Activated T-helper 1 cell treated with anti-CD3 and anti-CD28 coated beads, Interleukin-12 subunit alpha, Interleukin-12 subunit beta, Interleukin-2, Interleukin-4 antibody, amounts not matched to agents 30 ng/mL and 10 ng/mL and 1 ng/mL, durations not matched to agents 14 hours and 24 hours and 36 hours (primary cell): ENCODE results near the gene CNST. TPM values are rescaled to one million over a fixed set of nuclear protein-coding genes. Genes with fewer than 3 reads are reported as not detected.
"Not testable (repeated sequence)": the region's sequence is repeated elsewhere in the genome, so short reads cannot be mapped to it uniquely, and the experiment has no call there.

Experiments used
- DNase-seq: peaks from one replicate; pipeline ENCODE4 v3.0.0; 2021; ENCODE audit warnings: low spot score
- H3K27ac Mint-ChIP-seq: one replicate; pipeline ENCODE4 v1.8.0; 2021; ENCODE audit warnings: mild to moderate bottlenecking, mixed read lengths
- H3K27me3 Mint-ChIP-seq: one replicate; pipeline ENCODE4 v1.8.0; 2022; ENCODE audit warnings: mild to moderate bottlenecking, moderate library complexity, mixed read lengths; ENCODE audit not compliant: insufficient read depth
- H3K36me3 Mint-ChIP-seq: one replicate; pipeline ENCODE4 v1.8.0; 2021; ENCODE audit warnings: low read depth, mixed read lengths
- H3K4me1 Mint-ChIP-seq: one replicate; pipeline ENCODE4 v1.8.0; 2021; ENCODE audit warnings: low read depth, mixed read lengths
- H3K4me3 Mint-ChIP-seq: one replicate; pipeline ENCODE4 v1.8.0; 2021; ENCODE audit warnings: mild to moderate bottlenecking, moderate library complexity, mixed read lengths
- H3K9me3 Mint-ChIP-seq: one replicate; pipeline ENCODE4 v1.8.0; 2021; ENCODE audit warnings: mixed read lengths
- intact Hi-C: fragments of 100-400 bp; cut with micrococcal nuclease; formaldehyde crosslinking; loops from one replicate; pipeline ENCODE4 v1.15.1; 2024
- total RNA-seq: library from RNA; stranded (reverse); gene quantifications from 2 replicates; pipeline ENCODE4 v1.2.3, GENCODE V29; 2022

Gene CNST
- total RNA-seq, 1 donor from 2014 or later: 27.0 TPM

DNA sequence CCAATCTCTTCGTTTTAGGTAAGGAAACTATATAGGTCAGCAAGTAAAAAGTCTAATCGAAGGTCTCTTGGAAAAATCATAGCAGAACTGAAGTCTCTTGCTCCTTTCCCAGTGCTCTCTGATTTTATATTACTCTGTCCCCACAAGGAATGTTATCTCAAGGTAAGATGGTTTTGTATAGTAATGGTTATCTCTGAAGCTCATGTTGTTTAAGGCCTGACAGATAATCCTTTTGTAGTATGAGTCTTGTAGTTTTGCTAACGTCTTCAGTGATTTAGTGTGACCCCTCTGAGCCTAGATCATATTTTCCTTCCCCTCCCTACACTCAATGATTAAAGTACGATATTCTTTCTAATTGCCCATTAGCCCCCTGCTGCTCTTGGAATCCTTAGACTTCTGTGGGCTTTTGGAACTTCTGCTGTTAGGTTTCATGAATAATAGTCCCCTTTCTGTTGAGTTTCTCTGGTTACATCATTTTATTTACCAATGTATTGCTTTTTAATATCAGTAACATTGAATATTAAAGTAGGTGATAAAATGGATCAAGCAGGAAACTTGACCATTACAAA lies 52.1 kb downstream of the CNST start:
- H3K27ac Mint-ChIP-seq: no peak overlapping the region
- intact Hi-C loops: no loop called here
- H3K4me3 Mint-ChIP-seq: no peak overlapping the region
- H3K9me3 Mint-ChIP-seq: no peaks in the 10 kb centered on the region
- no peaks in the 10 kb centered on the region for H3K27me3 Mint-ChIP-seq
- H3K4me1 Mint-ChIP-seq: no peaks in the 10 kb centered on the region
- DNase-seq: no peak
- peaks cover 24% of the 10 kb centered on the region for H3K36me3 Mint-ChIP-seq

DNA sequence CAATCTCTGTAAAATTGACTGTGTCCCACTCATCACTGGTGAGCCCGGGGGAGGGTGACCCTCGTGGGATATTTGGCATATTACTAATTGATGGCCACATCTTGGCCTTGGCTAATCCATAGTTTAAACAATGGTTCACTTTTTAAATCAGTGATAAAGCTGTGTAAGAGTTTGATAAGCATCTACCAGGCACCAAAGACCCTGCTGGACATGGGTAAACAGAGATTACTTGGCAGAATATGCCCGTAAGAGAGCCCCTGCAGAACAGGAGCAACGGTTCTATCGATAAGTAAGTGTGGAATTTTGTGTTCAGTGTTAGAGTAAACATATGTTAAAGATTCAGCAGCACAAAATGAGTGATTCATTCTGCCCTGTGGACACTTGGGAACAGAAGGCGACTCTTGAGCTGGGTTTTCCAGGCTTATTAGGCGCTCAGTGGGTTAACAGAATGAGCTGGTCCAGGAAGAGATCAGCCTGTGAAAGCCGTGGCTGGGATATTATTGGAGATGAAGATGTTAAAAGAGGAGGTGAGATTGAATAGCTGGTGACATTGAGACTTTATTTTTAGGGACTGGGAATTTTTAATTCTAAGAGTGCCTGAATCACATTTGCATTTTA lies 55.9 kb downstream of the CNST start:
- Mint-ChIP-seq H3K4me1 (no peaks in the 10 kb centered on the region), H3K4me3 (no peak overlapping the region), H3K27ac (peak overlapping the region; percentile 18), H3K36me3 (peaks cover 23% of the 10 kb centered on the region), H3K27me3 (no peaks in the 10 kb centered on the region), H3K9me3 (no peaks in the 10 kb centered on the region)
- intact Hi-C loops: no loop called here
- no peak for DNase-seq

DNA sequence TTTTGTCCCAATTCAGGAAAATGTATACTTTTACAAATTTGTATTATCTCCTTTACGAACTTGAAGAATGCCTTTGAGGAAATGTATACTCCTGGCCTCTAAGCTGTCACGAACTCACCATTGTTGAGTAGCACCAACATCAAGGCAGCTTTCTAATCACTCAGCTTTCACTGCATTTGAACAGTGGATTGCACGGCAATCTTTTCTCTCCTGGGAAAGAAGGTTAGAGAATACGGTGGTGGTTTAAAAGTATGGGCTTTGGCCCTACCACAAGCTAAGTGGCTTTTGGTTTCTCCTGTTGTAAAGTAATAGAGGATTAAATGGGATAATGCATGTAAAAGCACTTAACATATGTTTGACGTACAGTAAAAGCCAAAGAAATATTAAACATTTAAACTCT lies 57.8 kb downstream of the CNST start:
- Mint-ChIP-seq H3K4me3 (no peak overlapping the region), H3K27ac (no peak overlapping the region), H3K27me3 (no peaks in the 10 kb centered on the region), H3K36me3 (peaks cover 31% of the 10 kb centered on the region), H3K9me3 (no peaks in the 10 kb centered on the region), H3K4me1 (peaks cover 4% of the 10 kb centered on the region)
- no peak for DNase-seq
- intact Hi-C loops: no loop called here

DNA sequence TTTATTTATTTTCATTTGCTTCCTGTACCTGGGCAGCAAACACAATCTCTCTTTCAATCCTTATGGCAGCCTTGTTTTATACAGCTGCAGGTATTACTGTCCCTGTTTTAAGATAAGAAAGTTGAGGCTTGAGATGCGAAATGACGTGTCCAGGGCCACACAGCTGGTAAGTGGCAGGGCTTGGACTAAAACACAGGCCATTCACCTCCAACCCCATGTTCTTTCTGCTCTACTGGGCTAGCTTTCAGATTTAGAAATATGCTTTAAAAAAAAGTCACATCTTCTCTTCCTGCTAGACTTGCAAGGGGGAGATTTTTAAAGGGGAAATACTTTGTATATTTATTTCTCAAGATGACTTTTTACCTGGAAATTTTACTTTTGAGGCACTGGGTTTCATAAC lies 62.8 kb downstream of the CNST start:
- Mint-ChIP-seq H3K4me1 (peaks cover 6% of the 10 kb centered on the region), H3K27ac (peak overlapping the region; percentile 34), H3K4me3 (no peak overlapping the region), H3K9me3 (no peaks in the 10 kb centered on the region), H3K36me3 (peaks cover 29% of the 10 kb centered on the region), H3K27me3 (no peaks in the 10 kb centered on the region)
- DNase-seq: no peak
- intact Hi-C loops: no loop called here

DNA sequence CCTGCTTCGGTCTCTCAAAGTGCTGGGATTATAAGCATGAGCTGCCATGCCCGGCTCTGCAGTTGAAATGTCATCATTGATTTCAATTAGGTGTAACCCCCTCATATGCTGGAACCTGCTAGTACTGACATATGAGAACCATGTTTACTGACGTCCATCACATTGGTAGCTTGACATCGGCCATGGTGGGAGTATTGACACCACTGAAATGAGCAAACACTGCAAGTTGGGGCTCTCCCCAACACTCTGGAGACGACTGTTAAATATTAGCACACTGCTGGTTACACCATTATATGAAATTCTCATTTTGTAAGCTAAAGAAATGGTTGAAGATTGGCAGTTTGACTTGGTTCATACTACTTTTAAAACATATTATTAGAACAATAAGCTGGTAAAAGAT lies 63.7 kb downstream of the CNST start:
- no peak overlapping the region for H3K27ac Mint-ChIP-seq
- no peaks in the 10 kb centered on the region for H3K9me3 Mint-ChIP-seq
- no peak overlapping the region for H3K4me3 Mint-ChIP-seq
- peaks cover 37% of the 10 kb centered on the region for H3K36me3 Mint-ChIP-seq
- DNase-seq: no peak
- intact Hi-C loops: loop anchor here (5.0 kb wide), 1 partner anchor 622 kb away; no protein-coding TSS in a partner anchor
- H3K27me3 Mint-ChIP-seq: no peaks in the 10 kb centered on the region
- peaks cover 6% of the 10 kb centered on the region for H3K4me1 Mint-ChIP-seq

DNA sequence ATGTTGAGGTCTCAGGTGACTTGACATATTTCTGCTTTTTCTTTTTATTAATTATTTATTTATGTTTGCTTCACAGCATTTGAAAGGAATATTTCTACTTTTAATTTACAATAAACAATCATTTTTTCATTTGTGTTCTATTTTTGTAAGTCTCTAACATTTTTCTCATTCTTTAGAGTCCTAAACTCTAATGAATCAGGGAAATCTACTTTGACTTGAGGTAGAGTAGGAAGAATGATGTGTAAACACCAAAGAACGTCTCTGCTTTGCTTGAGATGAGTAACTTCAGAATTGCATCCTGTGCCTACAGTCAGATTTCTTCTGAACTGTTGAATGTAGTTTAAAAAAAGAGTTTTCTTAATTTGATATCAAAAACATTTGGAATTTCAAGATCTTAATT lies 65.2 kb downstream of the CNST start:
- Mint-ChIP-seq H3K27ac (no peak overlapping the region), H3K27me3 (no peaks in the 10 kb centered on the region), H3K9me3 (no peaks in the 10 kb centered on the region), H3K36me3 (peaks cover 39% of the 10 kb centered on the region), H3K4me3 (no peak overlapping the region), H3K4me1 (peaks cover 6% of the 10 kb centered on the region)
- DNase-seq: no peak
- intact Hi-C loops: loop anchor here (5.0 kb wide), 1 partner anchor 621 kb away; no protein-coding TSS in a partner anchor

DNA sequence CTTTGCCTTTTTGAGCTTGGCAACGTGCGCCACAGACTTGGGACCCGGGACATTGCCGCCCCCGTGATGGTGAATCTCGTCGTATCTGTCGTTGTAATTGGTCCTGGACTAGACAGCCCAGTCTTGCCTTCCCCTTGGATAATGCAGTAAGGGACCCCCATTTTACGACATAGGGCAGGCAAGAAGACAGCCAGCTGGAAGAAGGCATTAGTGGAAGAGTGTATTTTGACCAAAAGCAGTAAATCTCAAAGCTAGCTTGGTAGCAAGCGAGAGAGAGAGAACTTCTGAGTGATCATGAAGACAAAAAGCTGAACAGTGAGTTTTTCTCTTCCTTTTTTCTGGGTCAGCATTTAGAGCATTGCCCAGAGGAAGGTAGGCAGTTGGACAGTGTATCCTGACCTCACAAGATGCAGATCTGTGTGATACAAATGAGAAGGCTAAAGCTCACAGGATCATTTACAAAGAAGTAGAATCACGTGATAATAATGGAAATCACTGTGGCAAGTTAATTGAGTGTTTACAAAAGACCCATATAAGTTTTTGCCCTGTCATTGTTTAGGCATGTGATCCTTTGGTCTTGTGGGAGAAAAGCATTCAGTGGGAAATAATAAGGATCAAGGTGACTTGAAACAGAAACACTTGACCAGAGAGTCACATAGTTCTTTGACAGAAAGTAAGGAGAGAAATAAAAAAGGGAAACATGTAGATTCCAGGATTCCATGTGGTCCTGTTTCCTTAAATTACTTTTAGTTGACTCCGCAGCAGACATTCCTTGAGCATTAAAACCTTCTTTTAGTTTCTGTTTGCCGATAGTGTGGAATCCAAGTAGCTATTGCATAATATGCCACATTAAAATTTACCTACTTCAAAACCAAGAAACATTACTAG lies 66.3 kb downstream of the CNST start:
- intact Hi-C loops: loop anchor here (5.0 kb wide), 1 partner anchor 620 kb away; no protein-coding TSS in a partner anchor
- Mint-ChIP-seq H3K36me3 (peaks cover 30% of the 10 kb centered on the region), H3K4me3 (no peak overlapping the region), H3K4me1 (peaks cover 6% of the 10 kb centered on the region), H3K9me3 (no peaks in the 10 kb centered on the region), H3K27ac (no peak overlapping the region), H3K27me3 (no peaks in the 10 kb centered on the region)
- no peak for DNase-seq

DNA sequence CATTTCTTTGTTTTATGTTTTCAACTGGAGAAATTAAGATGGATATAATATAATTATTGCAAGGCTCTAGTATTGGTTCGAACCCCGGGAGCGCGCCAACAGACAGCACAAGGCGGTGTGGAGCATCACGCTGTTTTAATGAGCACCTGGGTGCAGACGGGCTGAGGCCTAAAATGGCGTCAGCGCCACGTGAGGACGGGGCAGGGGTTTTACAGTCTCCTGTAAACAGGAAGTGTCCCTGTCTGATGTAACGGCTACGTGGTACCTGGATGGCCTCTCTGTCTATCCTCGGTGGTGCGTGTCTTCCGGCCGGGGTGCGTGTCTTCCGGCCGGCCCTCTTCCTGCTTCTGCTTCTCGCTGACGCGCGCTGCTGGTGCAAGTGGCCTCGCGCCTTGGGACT lies 68.4 kb downstream of the CNST start:
- peaks cover 26% of the 10 kb centered on the region for H3K36me3 Mint-ChIP-seq
- not testable (repeated sequence) for DNase-seq, H3K4me3 Mint-ChIP-seq, H3K4me1 Mint-ChIP-seq, H3K27ac Mint-ChIP-seq, H3K9me3 Mint-ChIP-seq, H3K27me3 Mint-ChIP-seq
- intact Hi-C loops: loop anchor here (5.0 kb wide), 1 partner anchor 618 kb away; no protein-coding TSS in a partner anchor

DNA sequence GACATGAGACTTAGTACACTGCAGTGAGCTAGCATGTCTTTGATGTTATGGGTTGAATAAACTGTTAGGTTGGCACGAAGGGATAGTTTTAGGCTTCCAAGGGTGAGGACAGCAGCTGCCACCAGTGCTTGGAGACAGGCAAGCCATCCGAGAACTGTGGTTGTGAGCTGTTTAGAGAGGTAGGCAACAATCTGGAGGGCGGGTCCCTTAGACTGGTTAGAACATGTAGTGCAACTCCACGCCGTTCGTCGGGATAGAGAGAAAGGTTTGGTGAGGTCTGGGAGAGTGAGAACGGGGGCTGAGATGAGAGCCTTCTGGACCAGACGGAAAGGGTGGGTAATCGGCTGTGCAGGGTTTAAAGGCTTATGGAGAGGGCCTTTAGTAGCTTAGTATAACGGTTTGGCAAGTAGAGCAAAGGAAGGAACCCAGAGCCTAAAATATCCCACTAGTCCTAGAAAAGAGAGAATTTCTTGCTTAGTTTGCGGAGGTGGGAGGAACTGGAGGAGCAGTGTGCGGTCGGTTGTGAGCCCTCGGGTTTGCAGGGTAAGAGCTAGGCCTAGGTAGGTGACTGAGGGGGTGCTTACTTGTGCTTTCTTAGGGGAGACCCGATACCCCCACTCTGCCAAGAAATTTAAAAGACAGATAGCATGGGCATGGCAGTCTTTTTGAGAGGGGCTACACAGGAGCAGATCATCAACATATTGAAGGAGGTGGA lies 72.8 kb downstream of the CNST start:
- H3K9me3 Mint-ChIP-seq: peaks cover 9% of the 10 kb centered on the region
- intact Hi-C loops: no loop called here
- no peak for DNase-seq
- H3K36me3 Mint-ChIP-seq: peaks cover 27% of the 10 kb centered on the region
- no peaks in the 10 kb centered on the region for H3K4me1 Mint-ChIP-seq
- no peak overlapping the region for H3K27ac Mint-ChIP-seq
- H3K27me3 Mint-ChIP-seq: no peaks in the 10 kb centered on the region
- no peak overlapping the region for H3K4me3 Mint-ChIP-seq

DNA sequence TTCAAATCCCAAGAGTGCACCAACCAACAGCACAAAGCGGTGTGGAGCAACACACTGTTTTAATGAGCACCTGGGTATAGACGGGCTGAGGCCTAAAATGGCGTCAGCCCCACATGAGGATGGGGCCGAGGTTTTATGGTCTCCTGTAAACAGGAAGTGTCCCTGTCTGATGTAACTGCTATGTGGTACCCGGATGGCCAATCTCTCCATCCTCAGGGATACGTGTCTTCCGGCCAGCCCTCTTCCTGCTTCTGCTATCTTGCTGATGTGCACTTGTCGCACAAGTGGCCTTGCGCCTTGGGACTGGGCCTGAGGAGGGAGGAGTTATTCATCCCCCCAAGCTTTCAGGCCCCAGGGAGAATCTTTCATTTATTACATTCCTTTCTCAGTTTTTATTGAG lies 73.5 kb downstream of the CNST start:
- Mint-ChIP-seq H3K36me3 (peaks cover 25% of the 10 kb centered on the region), H3K27me3 (no peaks in the 10 kb centered on the region), H3K4me3 (no peak overlapping the region), H3K9me3 (peaks cover 9% of the 10 kb centered on the region), H3K4me1 (peaks cover 5% of the 10 kb centered on the region), H3K27ac (no peak overlapping the region)
- intact Hi-C loops: no loop called here
- no peak for DNase-seq

DNA sequence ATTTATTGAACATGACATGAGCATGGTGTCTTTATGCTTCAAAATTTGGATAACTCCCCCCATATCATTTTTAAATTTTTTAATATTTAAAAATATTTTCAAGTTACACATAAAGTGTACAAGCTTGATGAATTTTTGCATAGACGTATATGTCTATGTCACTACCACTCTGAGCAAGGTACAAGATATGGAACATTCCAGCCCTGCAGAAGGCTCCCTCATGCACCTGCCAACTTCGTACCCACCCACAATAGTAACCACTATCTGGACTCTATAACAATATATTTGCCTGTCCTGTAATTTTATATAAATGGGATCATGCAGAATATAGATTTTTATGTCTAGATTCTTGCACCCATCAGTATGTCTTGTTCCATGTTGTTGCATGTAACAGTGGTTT lies 74.5 kb downstream of the CNST start:
- intact Hi-C loops: no loop called here
- Mint-ChIP-seq H3K4me1 (peaks cover 6% of the 10 kb centered on the region), H3K27me3 (no peaks in the 10 kb centered on the region), H3K9me3 (peaks cover 9% of the 10 kb centered on the region), H3K4me3 (no peak overlapping the region), H3K36me3 (peaks cover 24% of the 10 kb centered on the region), H3K27ac (no peak overlapping the region)
- DNase-seq: no peak

DNA sequence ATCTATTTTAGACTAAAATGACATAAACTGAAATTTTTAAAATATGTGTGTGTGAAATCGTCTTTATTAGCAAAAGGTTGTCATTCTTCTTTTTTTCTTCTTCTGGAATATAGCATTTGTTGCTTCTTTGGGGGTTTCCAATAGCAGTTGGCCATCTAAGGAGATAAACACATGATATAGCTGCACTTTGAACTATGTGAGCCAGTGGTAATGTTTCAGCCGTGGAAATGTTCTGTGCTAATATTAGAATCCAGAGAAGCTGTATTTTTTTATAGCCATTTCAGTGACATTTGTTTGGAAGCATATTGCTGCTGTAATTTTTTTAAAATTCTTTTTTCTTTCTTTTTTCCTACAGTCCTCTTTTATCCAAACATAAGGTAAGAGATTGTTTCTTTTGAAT lies 75.1 kb downstream of the CNST start:
- Mint-ChIP-seq H3K27me3 (no peaks in the 10 kb centered on the region), H3K27ac (no peak overlapping the region), H3K4me1 (peaks cover 6% of the 10 kb centered on the region), H3K9me3 (peaks cover 9% of the 10 kb centered on the region), H3K36me3 (peaks cover 22% of the 10 kb centered on the region), H3K4me3 (no peak overlapping the region)
- intact Hi-C loops: no loop called here
- no peak for DNase-seq
